Body of pancreas (tissue), 4 donors: ENCODE data around the gene TMEM184B. TPM values are rescaled to one million over a fixed set of nuclear protein-coding genes. Genes with fewer than 3 reads are reported as not detected.

Source experiments
- ATAC-seq: fragments of 150-250 bp; one replicate; pipeline ENCODE4 v1.9.1; 2016
- DNase-seq, 4 donors: peaks; one replicate each; pipeline ENCODE4 v3.0.0-alpha.2; 2019
- H3K27ac ChIP-seq, 4 donors: fragments of 200-600 bp; sonication (generic); 1 replicate in 3 of 4; 2 replicates in 1 of 4; pipeline versions ENCODE4 v1.5.1 to v1.6.1; 2016 to 2019; ENCODE audit warnings: mild to moderate bottlenecking in 1 of 4, mixed read lengths in 1 of 4, moderate library complexity in 1 of 4
- H3K27me3 ChIP-seq, 2 donors: fragments of 200-600 bp; sonication (generic); one replicate each; pipeline ENCODE4 v1.6.0; 2016; ENCODE audit warnings: mild to moderate bottlenecking in 1 of 2
- H3K36me3 ChIP-seq, 2 donors: fragments of 200-600 bp; sonication (generic); replicated peaks in 1 of 2; 2 replicates each; pipeline ENCODE4 v1.5.1; 2016; ENCODE audit warnings: low read depth in 2 of 2; ENCODE audit not compliant: insufficient read depth in 1 of 2
- H3K4me1 ChIP-seq: fragments of 200-600 bp; sonication (generic); one replicate; pipeline ENCODE4 v1.6.0; 2016
- H3K4me3 ChIP-seq, 2 donors: fragments of 200-600 bp; sonication (generic); 1 replicate in 1 of 2; 2 replicates in 1 of 2; pipeline ENCODE4 v1.5.1; 2016 to 2019
- H3K9me3 ChIP-seq, 3 donors: fragments of 200-600 bp; sonication (generic); 1 replicate in 2 of 3; 2 replicates in 1 of 3; pipeline ENCODE4 v1.5.1; 2016
- POLR2A ChIP-seq, 3 donors: fragments of 450-650 bp; IDR thresholded peaks; one replicate each; pipeline ENCODE4 v1.6.1; 2016; ENCODE audit warnings: antibody characterized with exemption in 3 of 3, mild to moderate bottlenecking in 2 of 3
- WGBS, 2 donors: methylation state at CpG; one replicate each; pipeline ENCODE4 v1.1.5; 2017; 5-methylcytosine and 5-hydroxymethylcytosine counted together
- intact Hi-C: fragments of 100-400 bp; cut with DNase I; formaldehyde crosslinking; loops from one replicate; pipeline ENCODE4 v1.15.1; 2023
- total RNA-seq, 2 donors: library from RNA; depleted of rRNA; stranded (reverse); fragments of >200 nt; gene quantifications; one replicate each; pipeline ENCODE4 v1.1.0, GENCODE V29; 2016
- TF ChIP-seq, protein P1 (sequence below), 7 experiments: fragments of 450-650 bp in 4 of 7; fragments of 200-600 bp in 3 of 7; sonication (generic) in 3 of 7; IDR thresholded peaks; one replicate each; pipeline ENCODE4 v1.5.1; 2016 to 2019; ENCODE audit warnings: antibody characterized with exemption in 7 of 7

TMEM184B gene
- total RNA-seq, 2 donors from 2014 or later: 28.7 to 31.4 TPM

DNA sequence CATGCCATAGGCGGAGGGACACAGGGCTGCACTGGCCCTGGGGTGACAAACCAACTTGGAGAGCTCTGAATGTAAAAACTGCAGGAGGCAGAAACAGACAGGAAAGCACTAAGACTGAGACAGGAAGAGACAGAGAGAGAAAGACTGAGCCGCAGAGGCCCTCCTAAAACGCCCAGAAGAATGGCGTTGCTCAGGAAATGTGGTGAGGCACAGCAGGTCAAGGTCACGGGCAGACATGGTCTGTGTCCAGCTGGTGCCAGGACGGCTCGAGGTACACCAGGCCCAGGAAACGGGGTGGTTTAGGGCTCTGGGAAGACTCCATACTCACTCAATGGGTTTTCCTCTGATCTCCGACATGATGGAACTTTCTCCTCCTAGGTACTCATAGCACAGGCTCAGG, 41.9 kb downstream of the TMEM184B start:
- no peak for ATAC-seq
- 75 to 80% methylated on average over 9 of the region's 9 CpGs for WGBS, 2 donors
- TF ChIP-seq POLR2A (IDR thresholded peaks at IDR 0.05): no peak
- TF ChIP-seq, protein P1, sequence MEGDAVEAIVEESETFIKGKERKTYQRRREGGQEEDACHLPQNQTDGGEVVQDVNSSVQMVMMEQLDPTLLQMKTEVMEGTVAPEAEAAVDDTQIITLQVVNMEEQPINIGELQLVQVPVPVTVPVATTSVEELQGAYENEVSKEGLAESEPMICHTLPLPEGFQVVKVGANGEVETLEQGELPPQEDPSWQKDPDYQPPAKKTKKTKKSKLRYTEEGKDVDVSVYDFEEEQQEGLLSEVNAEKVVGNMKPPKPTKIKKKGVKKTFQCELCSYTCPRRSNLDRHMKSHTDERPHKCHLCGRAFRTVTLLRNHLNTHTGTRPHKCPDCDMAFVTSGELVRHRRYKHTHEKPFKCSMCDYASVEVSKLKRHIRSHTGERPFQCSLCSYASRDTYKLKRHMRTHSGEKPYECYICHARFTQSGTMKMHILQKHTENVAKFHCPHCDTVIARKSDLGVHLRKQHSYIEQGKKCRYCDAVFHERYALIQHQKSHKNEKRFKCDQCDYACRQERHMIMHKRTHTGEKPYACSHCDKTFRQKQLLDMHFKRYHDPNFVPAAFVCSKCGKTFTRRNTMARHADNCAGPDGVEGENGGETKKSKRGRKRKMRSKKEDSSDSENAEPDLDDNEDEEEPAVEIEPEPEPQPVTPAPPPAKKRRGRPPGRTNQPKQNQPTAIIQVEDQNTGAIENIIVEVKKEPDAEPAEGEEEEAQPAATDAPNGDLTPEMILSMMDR (IDR thresholded peaks at IDR 0.05): no peak
- no peak for DNase-seq
- Histone ChIP-seq H3K9me3 (no peaks in the 10 kb centered on the region), H3K4me1 (peaks cover 12% of the 10 kb centered on the region), H3K27ac (no peak overlapping the region), H3K27me3 (no peaks in the 10 kb centered on the region), H3K4me3 (no peak overlapping the region), H3K36me3 (peaks cover 0 to 5% of the 10 kb centered on the region in 2 donors)
- intact Hi-C loops: no loop called here

DNA sequence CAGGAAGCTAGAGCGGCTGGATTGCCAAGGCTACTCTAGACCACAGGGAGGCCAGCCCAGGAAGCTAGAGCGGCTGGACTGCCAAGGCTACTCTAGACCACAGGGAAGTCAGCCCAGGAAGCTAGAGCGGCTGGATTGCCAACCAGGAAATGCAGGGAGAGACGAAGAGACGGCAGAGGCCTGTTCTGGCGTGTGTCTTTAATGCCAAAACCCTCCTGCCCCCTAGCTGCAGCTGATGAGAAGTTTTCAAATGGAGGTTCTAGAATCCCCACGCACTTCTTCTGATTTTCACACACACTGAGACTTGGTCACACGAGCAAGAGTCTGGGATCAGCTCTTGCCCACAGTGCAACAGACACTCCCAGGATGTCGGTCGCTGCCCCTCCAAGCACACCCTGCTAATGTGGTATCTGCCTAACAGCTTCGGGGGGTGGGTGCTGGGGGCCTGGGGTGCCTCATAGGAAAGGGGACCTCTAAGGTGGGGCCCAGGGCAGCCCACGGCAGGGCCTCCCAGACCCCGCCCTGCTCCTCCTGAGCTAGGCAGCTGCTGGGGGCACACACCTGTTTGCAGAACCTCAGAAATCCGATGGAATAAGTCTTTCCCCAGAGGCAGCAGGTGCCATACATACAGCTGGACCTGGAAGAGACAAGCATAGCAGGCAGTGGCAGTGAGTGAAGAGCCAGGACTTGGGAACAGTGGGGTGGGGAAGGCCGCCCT, 42.5 kb downstream of the TMEM184B start:
- H3K4me1 ChIP-seq: peaks cover 12% of the 10 kb centered on the region

DNA sequence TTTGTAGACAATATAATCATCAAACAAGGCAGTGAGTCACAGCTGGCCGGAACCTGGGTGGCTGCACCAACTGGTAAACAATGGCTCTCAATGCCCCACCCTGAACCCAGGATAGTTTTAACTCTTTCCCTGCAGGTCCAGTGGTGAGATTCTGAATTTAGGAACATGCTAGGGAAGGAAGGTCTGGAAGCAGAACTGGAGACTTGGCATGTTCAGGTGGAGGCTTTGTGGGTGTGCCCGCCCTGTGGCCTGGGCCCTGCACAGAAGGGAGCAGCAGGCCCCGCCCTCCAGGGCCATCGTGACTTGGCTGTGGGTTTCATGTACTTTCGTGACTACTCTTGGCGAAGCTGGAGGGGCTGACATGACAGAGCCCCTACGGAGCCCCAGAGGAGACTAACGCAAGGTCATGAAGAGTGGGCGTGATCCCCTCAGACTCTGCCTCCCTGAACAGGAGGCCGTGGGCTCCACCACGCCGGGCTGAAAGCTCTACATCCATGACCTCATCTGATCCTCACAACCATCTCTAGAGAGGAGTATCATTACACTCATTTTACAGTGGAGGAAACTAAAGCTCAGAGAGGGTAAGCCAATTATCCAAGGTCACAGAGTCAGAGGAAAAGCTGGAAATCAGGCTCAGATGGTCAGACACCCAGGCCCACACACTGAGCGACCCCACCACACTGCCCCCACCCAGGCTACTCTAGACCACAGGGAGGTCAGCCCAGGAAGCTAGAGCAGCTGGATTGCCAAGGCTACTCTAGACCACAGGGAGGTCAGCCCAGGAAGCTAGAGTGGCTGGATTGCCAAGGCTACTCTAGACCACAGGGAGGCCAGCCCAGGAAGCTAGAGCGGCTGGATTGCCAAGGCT, 43.7 kb downstream of the TMEM184B start:
- H3K4me3 ChIP-seq: no peak overlapping the region

More for the DNA sequence above, 42.5 kb downstream of the TMEM184B start:
- H3K27me3 ChIP-seq: no peaks in the 10 kb centered on the region
- ATAC-seq (peak; percentile 51), DNase-seq (peak; percentile 33 to 65 (median 62))
- intact Hi-C loops: no loop called here
- H3K36me3 ChIP-seq: peaks cover 0 to 6% of the 10 kb centered on the region in 2 donors
- H3K9me3 ChIP-seq: no peaks in the 10 kb centered on the region
- H3K27ac ChIP-seq: peak overlapping the region in 3 of 4 donors; percentile 16 to 42 (median 29)
- WGBS, 2 donors: 71 to 76% methylated on average over 8 to 13 of the region's 15 CpGs
- TF ChIP-seq, protein P1 (IDR thresholded peaks at IDR 0.05): peak in 4 of 7 experiments; percentile 19 to 55 (median 40)
- TF ChIP-seq POLR2A (IDR thresholded peaks at IDR 0.05): no peak
- no peak overlapping the region for H3K4me3 ChIP-seq

DNA sequence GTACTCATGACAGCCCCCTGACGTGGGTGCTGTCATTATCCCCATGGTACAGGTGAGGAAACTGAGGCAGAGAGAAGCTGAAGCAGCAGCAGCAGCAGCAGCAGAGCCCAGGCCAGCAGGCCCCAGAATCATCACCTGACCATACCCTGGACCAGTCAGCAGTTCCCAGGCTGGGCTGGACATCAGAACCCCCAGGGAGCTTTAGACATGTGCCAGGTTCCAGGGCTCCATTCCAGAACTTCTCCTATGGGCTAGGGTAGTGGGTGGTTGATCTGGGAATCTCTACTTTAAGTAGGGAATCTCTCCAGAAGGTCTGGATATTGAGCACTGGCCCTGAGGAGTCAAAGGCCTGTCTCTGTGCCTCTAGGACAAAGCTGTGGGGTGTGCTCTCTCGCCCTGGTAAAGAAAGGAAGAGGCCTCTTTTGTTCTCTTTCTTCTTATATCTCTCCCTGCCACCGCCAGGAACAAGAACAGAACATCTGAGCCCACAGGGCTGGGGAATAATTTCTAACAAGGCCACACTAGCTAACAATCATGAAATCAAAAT, 44.4 kb downstream of the TMEM184B start:
- H3K9me3 ChIP-seq: no peaks in the 10 kb centered on the region
- 70 to 84% methylated on average over 2 to 3 of the region's 3 CpGs for WGBS, 2 donors
- H3K27ac ChIP-seq: peak overlapping the region; percentile 52 to 67 (median 61)
- peaks cover 12% of the 10 kb centered on the region for H3K4me1 ChIP-seq
- H3K36me3 ChIP-seq: peaks cover 5 to 7% of the 10 kb centered on the region in 2 donors
- ATAC-seq (no peak), DNase-seq (no peak)
- TF ChIP-seq, protein P1 (IDR thresholded peaks at IDR 0.05): no peak
- TF ChIP-seq POLR2A (IDR thresholded peaks at IDR 0.05): no peak
- no peak overlapping the region for H3K4me3 ChIP-seq
- intact Hi-C loops: no loop called here
- no peaks in the 10 kb centered on the region for H3K27me3 ChIP-seq

More for the DNA sequence above, 43.7 kb downstream of the TMEM184B start:
- Histone ChIP-seq H3K27ac (peak overlapping the region; percentile 52 to 67 (median 61)), H3K36me3 (peaks cover 5 to 7% of the 10 kb centered on the region in 2 donors), H3K9me3 (no peaks in the 10 kb centered on the region), H3K27me3 (no peaks in the 10 kb centered on the region), H3K4me1 (peaks cover 12% of the 10 kb centered on the region)
- intact Hi-C loops: no loop called here
- no peak for TF ChIP-seq POLR2A (IDR thresholded peaks at IDR 0.05)
- WGBS, 2 donors: 78 to 80% methylated on average over 12 to 14 of the region's 14 CpGs
- DNase-seq: peak in 3 of 4 donors; percentile 51 to 80 (median 51)
- peak; percentile 38 for ATAC-seq
